Inflammatory macrophage (primary cell): ENCODE data around the gene EVPLL.
"Not testable (repeated sequence)": the region's sequence is repeated elsewhere in the genome, so short reads cannot be mapped to it uniquely, and the experiment has no call there.

Source experiments
- DNase-seq, 2 donors: peaks; one replicate each; pipeline ENCODE4 v3.0.0-alpha.2; 2020 to 2022

EVPLL gene

GRCh38 chr17:18425593-18425992 is 48.0 kb downstream of the EVPLL start:
- DNase-seq, result not testable (repeated sequence)

- not testable (repeated sequence) for DNase-seq
Observed at GRCh38 chr17:18426639-18427038, 49.1 kb downstream of the EVPLL start.

GRCh38 chr17:18432206-18432605 is 54.6 kb downstream of the EVPLL start:
- not testable (repeated sequence) for DNase-seq
